CD14-positive monocyte (primary cell): ENCODE results near the gene GPRC5B. TPM values are rescaled to one million over a fixed set of nuclear protein-coding genes. Genes with fewer than 3 reads are reported as not detected.

Source experiments
- DNase-seq, 3 donors: peaks; one replicate each; pipeline ENCODE4 v3.0.0-alpha.2; 2011 to 2022
- H2AFZ ChIP-seq: 2 replicates; pipeline ENCODE4 v1.6.0; 2012; ENCODE audit warnings: mild to moderate bottlenecking, low read depth, low read length, inconsistent platforms; ENCODE audit not compliant: insufficient read depth, poor library complexity, severe bottlenecking
- H3K27ac ChIP-seq, 2 donors: 1 replicate in 1 of 2; 2 replicates in 1 of 2; pipeline ENCODE4 v1.5.1; 2012 to 2013; ENCODE audit warnings: low read length in 2 of 2, control low read depth in 1 of 2, inconsistent platforms in 1 of 2, low read depth in 1 of 2, mild to moderate bottlenecking in 1 of 2
- H3K27me3 ChIP-seq, 2 donors: one replicate each; pipeline versions ENCODE4 v1.6.0 to v1.6.1; 2011 to 2013; ENCODE audit warnings: low read length in 2 of 2; ENCODE audit not compliant: control insufficient read depth in 2 of 2, insufficient read depth in 2 of 2
- H3K36me3 ChIP-seq, 2 donors: replicated peaks in 1 of 2; 1 replicate in 1 of 2; 2 replicates in 1 of 2; pipeline versions ENCODE4 v1.5.1 to v1.6.1; 2012 to 2013; ENCODE audit warnings: low read length in 2 of 2, control low read depth in 1 of 2, inconsistent platforms in 1 of 2, mild to moderate bottlenecking in 1 of 2; ENCODE audit not compliant: insufficient read depth in 2 of 2, control insufficient read depth in 1 of 2
- H3K4me1 ChIP-seq, 2 donors: 1 replicate in 1 of 2; 2 replicates in 1 of 2; pipeline versions ENCODE4 v1.5.1 to v1.6.1; 2012 to 2013; ENCODE audit warnings: low read length in 2 of 2, control low read depth in 1 of 2, inconsistent platforms in 1 of 2, mild to moderate bottlenecking in 1 of 2, moderate library complexity in 1 of 2; ENCODE audit not compliant: insufficient read depth in 2 of 2, control insufficient read depth in 1 of 2
- H3K4me2 ChIP-seq: replicated peaks from 2 replicates; pipeline ENCODE3; 2012; ENCODE audit warnings: low read length, moderate library complexity, mild to moderate bottlenecking; ENCODE audit not compliant: poor library complexity, severe bottlenecking; ENCODE audit errors: extremely low read depth
- H3K4me3 ChIP-seq, 3 experiments: fragments of 200-600 bp in 1 of 3; sonication (generic) in 1 of 3; replicated peaks in 1 of 3; 1 replicate in 2 of 3; 2 replicates in 1 of 3; pipeline ENCODE4 v1.5.1; 2011 to 2013; ENCODE audit warnings: low read length in 3 of 3, mild to moderate bottlenecking in 3 of 3, control low read depth in 2 of 3, low read depth in 2 of 3, inconsistent platforms in 1 of 3, moderate library complexity in 1 of 3
- H3K79me2 ChIP-seq: 2 replicates; pipeline ENCODE4 v1.6.0; 2012; ENCODE audit warnings: mild to moderate bottlenecking, control low read depth, inconsistent platforms, low read length, moderate library complexity; ENCODE audit not compliant: insufficient read depth
- H3K9ac ChIP-seq: 2 replicates; pipeline ENCODE4 v1.6.0; 2017; ENCODE audit warnings: low read length, mild to moderate bottlenecking; ENCODE audit not compliant: insufficient read depth, poor library complexity, severe bottlenecking
- H3K9me3 ChIP-seq, 2 donors: replicated peaks in 1 of 2; 1 replicate in 1 of 2; 2 replicates in 1 of 2; pipeline versions ENCODE4 v1.5.1 to v1.6.1; 2012 to 2013; ENCODE audit warnings: low read length in 2 of 2, control low read depth in 1 of 2; ENCODE audit not compliant: control insufficient read depth in 1 of 2, insufficient read depth in 1 of 2
- H4K20me1 ChIP-seq: 2 replicates; pipeline ENCODE4 v1.6.0; 2012; ENCODE audit warnings: mild to moderate bottlenecking, low read length, control low read depth, moderate library complexity; ENCODE audit not compliant: insufficient read depth
- H3K27ac Mint-ChIP-seq, 7 donors: one replicate each; pipeline ENCODE4 v1.8.0; 2020; ENCODE audit warnings: mild to moderate bottlenecking in 7 of 7, mixed read lengths in 7 of 7, moderate library complexity in 6 of 7, inconsistent platforms in 2 of 7
- H3K27me3 Mint-ChIP-seq, 3 donors: one replicate each; pipeline ENCODE4 v1.8.0; 2021 to 2022; ENCODE audit warnings: low read depth in 3 of 3, mild to moderate bottlenecking in 3 of 3, mixed read lengths in 3 of 3, moderate library complexity in 3 of 3, inconsistent platforms in 1 of 3
- H3K36me3 Mint-ChIP-seq, 2 donors: one replicate each; pipeline ENCODE4 v1.8.0; 2020; ENCODE audit warnings: mixed read lengths in 2 of 2, inconsistent platforms in 1 of 2, mild to moderate bottlenecking in 1 of 2
- H3K4me1 Mint-ChIP-seq: one replicate; pipeline ENCODE4 v1.8.0; 2020; ENCODE audit warnings: mild to moderate bottlenecking, mixed read lengths
- H3K4me3 Mint-ChIP-seq, 2 donors: one replicate each; pipeline ENCODE4 v1.8.0; 2020; ENCODE audit warnings: mild to moderate bottlenecking in 2 of 2, mixed read lengths in 2 of 2, moderate library complexity in 1 of 2
- H3K9me3 Mint-ChIP-seq, 7 donors: one replicate each; pipeline ENCODE4 v1.8.0; 2020 to 2022; ENCODE audit warnings: mixed read lengths in 7 of 7, mild to moderate bottlenecking in 6 of 7, moderate library complexity in 6 of 7, inconsistent platforms in 2 of 7
- CTCF ChIP-seq: fragments of 200-600 bp; IDR thresholded peaks from one replicate; pipeline ENCODE4 v1.8.0; 2022; ENCODE audit warnings: antibody characterized with exemption, mild to moderate bottlenecking
- WGBS: methylation state at CpG from one replicate; pipeline ENCODE4 v1.1.5; 2013; ENCODE audit warnings: missing lambda C conversion rate; ENCODE audit not compliant: insufficient coverage; 5-methylcytosine and 5-hydroxymethylcytosine counted together
- intact Hi-C, 2 donors: fragments of 100-400 bp; cut with micrococcal nuclease; formaldehyde crosslinking; loops; one replicate each; pipeline versions ENCODE4 v1.15.0 to v1.15.1; 2023
- polyA plus RNA-seq, 3 donors: library from polyadenylated mRNA; depleted of rRNA in 1 of 3; unstranded in 2 of 3; stranded (reverse) in 1 of 3; fragments of 300-500 nt in 2 of 3; fragments of >200 nt in 1 of 3; fragmentation: Illumina TruSeq in 2 of 3; gene quantifications; 1 replicate in 2 of 3; 2 replicates in 1 of 3; pipeline ENCODE4 v1.2.3, GENCODE V29; 2012 to 2021

Gene GPRC5B
- polyA plus RNA-seq, 3 donors = 0.06 to 0.24 TPM; not detected in 1

DNA sequence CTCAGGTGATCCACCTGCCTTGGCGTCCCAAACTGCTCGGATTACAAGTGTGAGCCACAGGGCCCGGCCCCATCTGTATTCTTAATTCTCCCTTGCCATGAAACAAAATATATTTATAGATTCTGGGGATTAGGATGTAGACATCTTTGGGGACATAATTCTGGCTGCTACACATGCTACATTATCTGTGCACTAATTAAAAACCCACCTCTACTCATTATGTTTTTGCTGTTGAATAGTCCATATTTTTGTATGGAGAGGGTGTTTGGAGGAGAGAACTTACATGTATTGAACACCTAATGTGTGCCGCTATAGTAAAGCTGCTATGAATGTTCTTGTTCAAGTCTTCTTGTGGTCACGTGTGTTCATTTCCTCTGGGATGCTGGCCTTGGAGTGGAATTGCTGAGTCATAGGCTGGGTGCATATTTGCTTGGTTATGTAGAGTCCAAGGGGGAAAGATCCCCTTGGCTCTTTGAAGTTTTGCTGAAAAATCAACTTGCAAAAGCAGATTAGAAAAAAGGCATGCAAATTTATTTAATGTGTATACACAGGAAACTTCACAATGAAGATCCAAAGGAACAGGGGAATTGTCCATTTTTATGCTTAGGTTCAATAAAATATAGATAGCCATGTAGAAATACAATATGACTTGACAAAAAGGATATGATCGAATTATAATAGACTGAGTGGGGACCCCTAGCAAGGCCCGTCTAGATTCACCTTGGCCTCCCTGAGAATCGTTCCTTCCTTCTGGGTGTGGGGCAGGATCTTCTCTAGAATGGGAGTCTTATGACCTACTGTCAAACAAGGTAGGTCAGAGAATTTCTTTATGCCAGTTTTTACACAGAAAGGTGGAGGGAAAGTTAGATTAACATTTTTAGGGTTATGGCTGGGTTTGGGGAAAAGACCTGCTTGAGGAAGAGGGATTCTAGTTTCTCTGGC lies 42.1 kb upstream of the GPRC5B start:
- no peak overlapping the region for H3K27ac ChIP-seq
- H3K4me3 ChIP-seq = no peak overlapping the region
- no peaks in the 10 kb centered on the region for H3K27me3 ChIP-seq
- no peak overlapping the region for H3K4me2 ChIP-seq
- no peaks in the 10 kb centered on the region for H4K20me1 ChIP-seq
- no peak overlapping the region for H3K9ac ChIP-seq
- no peaks in the 10 kb centered on the region for H3K36me3 ChIP-seq
- DNase-seq = no peak
- intact Hi-C loops = no loop called here
- Mint-ChIP-seq H3K4me1 (no peaks in the 10 kb centered on the region), H3K27ac (no peak overlapping the region), H3K4me3 (no peak overlapping the region), H3K9me3 (peaks cover 0 to 3% (median 0%) of the 10 kb centered on the region in 7 donors), H3K36me3 (no peaks in the 10 kb centered on the region), H3K27me3 (peaks cover 0 to 10% (median 2%) of the 10 kb centered on the region in 3 donors)
- H3K9me3 ChIP-seq = no peaks in the 10 kb centered on the region
- TF ChIP-seq CTCF = no peak
- H2AFZ ChIP-seq = no peak overlapping the region
- H3K4me1 ChIP-seq = no peaks in the 10 kb centered on the region
- H3K79me2 ChIP-seq = no peaks in the 10 kb centered on the region
- 68% methylated on average over 4 of the region's 8 CpGs for WGBS

DNA sequence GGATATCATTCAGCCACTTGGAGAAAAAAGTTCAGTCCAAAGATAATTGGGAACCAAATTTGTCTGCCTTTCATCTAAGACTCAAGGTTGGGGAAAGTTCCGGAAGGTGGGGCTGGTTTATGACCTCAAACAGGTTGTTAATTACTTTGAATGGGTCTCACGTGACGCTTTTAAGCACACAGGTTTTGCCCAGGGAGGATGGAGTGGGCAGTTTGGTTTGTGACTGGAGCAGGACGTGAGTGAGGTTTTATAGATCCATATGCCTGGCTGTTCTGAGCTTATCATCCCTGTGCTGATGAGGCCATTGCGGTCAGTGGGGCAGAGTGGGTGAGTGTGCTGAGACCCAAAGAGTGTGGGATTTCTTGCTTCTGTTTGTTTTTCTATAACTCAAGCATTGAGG lies 38.7 kb upstream of the GPRC5B start:
- Mint-ChIP-seq H3K27ac (no peak overlapping the region), H3K4me3 (no peak overlapping the region), H3K27me3 (peaks cover 0 to 10% (median 2%) of the 10 kb centered on the region in 3 donors), H3K9me3 (peaks cover 0 to 3% (median 0%) of the 10 kb centered on the region in 7 donors), H3K36me3 (no peaks in the 10 kb centered on the region), H3K4me1 (no peaks in the 10 kb centered on the region)
- H3K27me3 ChIP-seq = no peaks in the 10 kb centered on the region
- H3K9ac ChIP-seq = no peak overlapping the region
- no peaks in the 10 kb centered on the region for H3K4me1 ChIP-seq
- TF ChIP-seq CTCF = no peak
- H3K4me3 ChIP-seq = no peak overlapping the region
- 67% methylated on average over 5 of the region's 5 CpGs for WGBS
- H4K20me1 ChIP-seq = no peaks in the 10 kb centered on the region
- H3K4me2 ChIP-seq = no peak overlapping the region
- no peaks in the 10 kb centered on the region for H3K9me3 ChIP-seq
- no peak for DNase-seq
- no peaks in the 10 kb centered on the region for H3K79me2 ChIP-seq
- intact Hi-C loops = no loop called here
- H3K27ac ChIP-seq = no peak overlapping the region
- H3K36me3 ChIP-seq = no peaks in the 10 kb centered on the region
- no peak overlapping the region for H2AFZ ChIP-seq
